ENCODE results near the gene SOX21. TPM values are rescaled to one million over a fixed set of nuclear protein-coding genes. Genes with fewer than 3 reads are reported as not detected.

Gene SOX21
- total and polyA plus RNA-seq, 2 of the 8 experiments (the other 6 are each of a cell fraction or from before 2014, with no cell fraction given) = 3.9 TPM

DNA sequence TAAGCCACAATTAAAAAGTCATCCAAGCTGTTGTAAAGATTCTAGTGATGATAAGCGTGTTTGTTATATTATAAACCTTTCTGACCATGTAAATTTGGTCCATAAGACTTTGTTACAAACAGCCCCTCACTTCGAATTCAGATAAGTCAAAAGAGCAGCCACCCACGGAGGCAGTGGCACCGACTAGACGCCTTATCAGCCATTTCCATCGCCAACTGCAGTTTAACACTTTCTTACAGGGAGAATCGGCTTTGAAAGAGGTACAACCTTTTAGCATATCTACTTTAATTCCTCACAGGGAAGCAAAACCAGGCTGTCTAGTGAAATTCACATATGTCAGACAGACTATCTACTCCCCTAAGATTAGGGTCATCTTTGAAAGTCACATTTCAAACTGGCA lies 47.5 kb downstream of the SOX21 start (continued):
- TF ChIP-seq, protein P1, sequence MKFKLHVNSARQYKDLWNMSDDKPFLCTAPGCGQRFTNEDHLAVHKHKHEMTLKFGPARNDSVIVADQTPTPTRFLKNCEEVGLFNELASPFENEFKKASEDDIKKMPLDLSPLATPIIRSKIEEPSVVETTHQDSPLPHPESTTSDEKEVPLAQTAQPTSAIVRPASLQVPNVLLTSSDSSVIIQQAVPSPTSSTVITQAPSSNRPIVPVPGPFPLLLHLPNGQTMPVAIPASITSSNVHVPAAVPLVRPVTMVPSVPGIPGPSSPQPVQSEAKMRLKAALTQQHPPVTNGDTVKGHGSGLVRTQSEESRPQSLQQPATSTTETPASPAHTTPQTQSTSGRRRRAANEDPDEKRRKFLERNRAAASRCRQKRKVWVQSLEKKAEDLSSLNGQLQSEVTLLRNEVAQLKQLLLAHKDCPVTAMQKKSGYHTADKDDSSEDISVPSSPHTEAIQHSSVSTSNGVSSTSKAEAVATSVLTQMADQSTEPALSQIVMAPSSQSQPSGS (IDR thresholded peaks at IDR 0.05; ENCODE audit: low read length) = no peak
- TF ChIP-seq PHF8 (conservative IDR thresholded peaks at IDR 0.05; ENCODE audit: low read depth, low read length) (no peak), BCL11A (IDR thresholded peaks at IDR 0.05; ENCODE audit: low read depth in 2 of 2, low read length in 2 of 2) (no peak), HDAC2 (IDR thresholded peaks at IDR 0.05; ENCODE audit: borderline replicate concordance in 1 of 2, low read depth in 2 of 2, low read length in 2 of 2) (no peak), YY1 (IDR thresholded peaks at IDR 0.05; ENCODE audit: low read depth, low read length) (no peak), ASH2L (IDR thresholded peaks at IDR 0.05; ENCODE audit: low read length) (no peak)
